HEK293T (cell line): ENCODE results near the gene HS6ST1.

ENCODE experiments used
- CTBP1 ChIP-seq: fragments of 450-650 bp; IDR thresholded peaks from 2 replicates; pipeline ENCODE4 v1.6.1; 2016; ENCODE audit warnings: borderline replicate concordance
- ELF4 ChIP-seq: fragments of 450-650 bp; IDR thresholded peaks from 2 replicates; pipeline ENCODE4 v1.6.1; 2017; ENCODE audit warnings: antibody characterized with exemption
- FOXK2 ChIP-seq: fragments of 450-650 bp; IDR thresholded peaks from 2 replicates; pipeline ENCODE4 v1.6.1; 2016; ENCODE audit warnings: mild to moderate bottlenecking
- PKNOX1 ChIP-seq: fragments of 450-650 bp; IDR thresholded peaks from 2 replicates; pipeline ENCODE4 v1.6.1; 2016
- SP1 ChIP-seq: fragments of 450-650 bp; IDR thresholded peaks from 2 replicates; pipeline ENCODE4 v1.6.1; 2017

DNA sequence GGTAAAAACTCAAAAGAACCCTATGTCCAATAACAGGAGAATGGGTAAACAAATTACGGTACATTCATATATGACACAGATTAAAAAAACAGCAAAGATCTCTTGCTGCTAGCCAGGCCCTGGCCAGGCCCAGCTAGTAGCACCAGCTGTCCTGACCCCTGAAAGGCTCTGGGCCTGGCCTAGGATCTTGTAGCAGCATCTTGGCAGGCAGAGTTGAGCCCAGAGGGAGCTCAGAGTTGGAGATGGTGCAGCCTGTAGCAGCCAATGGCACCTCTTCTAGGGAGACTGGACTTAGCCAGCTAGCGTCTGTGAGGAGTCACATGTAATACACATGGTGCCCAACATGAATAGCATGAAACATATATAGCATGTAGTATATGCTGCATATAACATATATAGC, 69.1 kb downstream of the HS6ST1 start:
- TF ChIP-seq ELF4 (no peak), CTBP1 (no peak), FOXK2 (no peak), SP1 (no peak), PKNOX1 (no peak)
